IPS DF 6.9 (cell line): ENCODE data around the gene COG5.

ENCODE experiments used
- DNase-seq: peaks from one replicate; pipeline ENCODE4 v3.0.0-alpha.2; 2013; ENCODE audit warnings: low read depth, low spot score
- H3K27ac ChIP-seq: one replicate; pipeline ENCODE4 v1.5.1; 2013; ENCODE audit warnings: low read length, control low read depth
- H3K27me3 ChIP-seq: 2 replicates; pipeline ENCODE4 v1.6.1; 2013; ENCODE audit warnings: mild to moderate bottlenecking, low read length; ENCODE audit not compliant: control insufficient read depth, insufficient read depth
- H3K36me3 ChIP-seq: 2 replicates; pipeline ENCODE4 v1.6.1; 2013; ENCODE audit warnings: low read length; ENCODE audit not compliant: control insufficient read depth, insufficient read depth
- H3K4me1 ChIP-seq: 2 replicates; pipeline ENCODE4 v1.6.1; 2013; ENCODE audit warnings: low read length; ENCODE audit not compliant: control insufficient read depth, insufficient read depth
- H3K4me3 ChIP-seq: 2 replicates; pipeline ENCODE4 v1.5.1; 2013; ENCODE audit warnings: mild to moderate bottlenecking, low read length
- H3K9me3 ChIP-seq: 2 replicates; pipeline ENCODE4 v1.6.1; 2013; ENCODE audit warnings: low read length, inconsistent platforms; ENCODE audit not compliant: control insufficient read depth, insufficient read depth
- WGBS: extraction: QIAGEN DNeasy Blood & Tissue Kit; methylation state at CpG from one replicate; pipeline ENCODE4 v1.1.7; 2013; ENCODE audit warnings: mixed read lengths, missing lambda C conversion rate; ENCODE audit not compliant: insufficient read length, insufficient coverage; 5-methylcytosine and 5-hydroxymethylcytosine counted together

The COG5 gene

GRCh38 chr7:107212725-107213124, 351.0 kb downstream of the COG5 start:
- H3K36me3 ChIP-seq: no peaks in the 10 kb centered on the region
- WGBS: no CpG with 5 or more reads among the region's 2 CpGs

GRCh38 chr7:107210400-107210799, 353.3 kb downstream of the COG5 start:
- H3K36me3 ChIP-seq: peaks cover 2% of the 10 kb centered on the region; the same call in 1 of the 2 replicates
- no peak for DNase-seq
- no peak overlapping the region for H3K4me3 ChIP-seq
- H3K4me1 ChIP-seq: no peaks in the 10 kb centered on the region
- WGBS: no CpG with 5 or more reads among the region's 4 CpGs
- H3K27me3 ChIP-seq: no peaks in the 10 kb centered on the region
- H3K27ac ChIP-seq: no peak overlapping the region
- no peaks in the 10 kb centered on the region for H3K9me3 ChIP-seq

More at GRCh38 chr7:107212725-107213124, 351.0 kb downstream of the COG5 start:
- Histone ChIP-seq H3K9me3 (no peaks in the 10 kb centered on the region), H3K27ac (no peak overlapping the region), H3K4me3 (no peak overlapping the region), H3K4me1 (no peaks in the 10 kb centered on the region), H3K27me3 (no peaks in the 10 kb centered on the region)
- no peak for DNase-seq

GRCh38 chr7:107209565-107209964, 354.2 kb downstream of the COG5 start:
- H3K27ac ChIP-seq: no peak overlapping the region
- no peak overlapping the region for H3K4me3 ChIP-seq
- peaks cover 2% of the 10 kb centered on the region; the same call in 1 of the 2 replicates for H3K36me3 ChIP-seq
- no peak for DNase-seq
- H3K27me3 ChIP-seq: no peaks in the 10 kb centered on the region
- no peaks in the 10 kb centered on the region for H3K4me1 ChIP-seq
- H3K9me3 ChIP-seq: no peaks in the 10 kb centered on the region
- WGBS: no CpG with 5 or more reads among the region's 4 CpGs

GRCh38 chr7:107208563-107208962, 355.2 kb downstream of the COG5 start:
- WGBS: no CpG with 5 or more reads among the region's 5 CpGs
- H3K9me3 ChIP-seq: no peaks in the 10 kb centered on the region
- no peaks in the 10 kb centered on the region for H3K4me1 ChIP-seq
- DNase-seq: no peak
- H3K27ac ChIP-seq: no peak overlapping the region
- H3K27me3 ChIP-seq: no peaks in the 10 kb centered on the region
- peaks cover 2% of the 10 kb centered on the region; the same call in 1 of the 2 replicates for H3K36me3 ChIP-seq
- no peak overlapping the region for H3K4me3 ChIP-seq

GRCh38 chr7:107208024-107208521, 355.6 kb downstream of the COG5 start:
- Histone ChIP-seq H3K36me3 (peaks cover 2% of the 10 kb centered on the region; the same call in 1 of the 2 replicates), H3K4me1 (no peaks in the 10 kb centered on the region), H3K27me3 (no peaks in the 10 kb centered on the region), H3K27ac (no peak overlapping the region), H3K9me3 (no peaks in the 10 kb centered on the region), H3K4me3 (no peak overlapping the region)
- no peak for DNase-seq
- WGBS: no CpG with 5 or more reads among the region's 3 CpGs

GRCh38 chr7:107207459-107207858, 356.3 kb downstream of the COG5 start:
- H3K9me3 ChIP-seq: no peaks in the 10 kb centered on the region
- no peaks in the 10 kb centered on the region for H3K4me1 ChIP-seq
- no peak overlapping the region for H3K27ac ChIP-seq
- WGBS: no CpG with 5 or more reads among the region's 5 CpGs
- DNase-seq: no peak
- no peak overlapping the region for H3K4me3 ChIP-seq
- H3K36me3 ChIP-seq: peaks cover 2% of the 10 kb centered on the region; the same call in 1 of the 2 replicates
- no peaks in the 10 kb centered on the region for H3K27me3 ChIP-seq

GRCh38 chr7:107206706-107207105, 357.0 kb downstream of the COG5 start:
- DNase-seq: no peak
- WGBS: no CpG with 5 or more reads among the region's 3 CpGs
- Histone ChIP-seq H3K27me3 (no peaks in the 10 kb centered on the region), H3K9me3 (no peaks in the 10 kb centered on the region), H3K27ac (no peak overlapping the region), H3K4me1 (no peaks in the 10 kb centered on the region), H3K36me3 (peaks cover 5% of the 10 kb centered on the region; the same call in 1 of the 2 replicates), H3K4me3 (no peak overlapping the region)

GRCh38 chr7:107206136-107206535, 357.6 kb downstream of the COG5 start:
- H3K27ac ChIP-seq: no peak overlapping the region
- no CpG with 5 or more reads among the region's 6 CpGs for WGBS
- DNase-seq: no peak
- H3K4me1 ChIP-seq: no peaks in the 10 kb centered on the region
- no peak overlapping the region for H3K4me3 ChIP-seq
- no peaks in the 10 kb centered on the region for H3K9me3 ChIP-seq
- no peaks in the 10 kb centered on the region for H3K27me3 ChIP-seq
- peaks cover 5% of the 10 kb centered on the region; the same call in 1 of the 2 replicates for H3K36me3 ChIP-seq

- peaks cover 5% of the 10 kb centered on the region; the same call in 1 of the 2 replicates for H3K36me3 ChIP-seq
- no CpG with 5 or more reads among the region's 7 CpGs for WGBS
- H3K4me1 ChIP-seq: no peaks in the 10 kb centered on the region
- H3K27me3 ChIP-seq: no peaks in the 10 kb centered on the region
- no peaks in the 10 kb centered on the region for H3K9me3 ChIP-seq
- no peak for DNase-seq
- no peak overlapping the region for H3K27ac ChIP-seq
- no peak overlapping the region for H3K4me3 ChIP-seq
Observed at GRCh38 chr7:107203607-107204006, 360.1 kb downstream of the COG5 start.

GRCh38 chr7:107201795-107202450, 361.8 kb downstream of the COG5 start:
- Histone ChIP-seq H3K36me3 (peaks cover 2% of the 10 kb centered on the region; the same call in 1 of the 2 replicates), H3K27me3 (no peaks in the 10 kb centered on the region), H3K9me3 (no peaks in the 10 kb centered on the region), H3K27ac (no peak overlapping the region), H3K4me1 (no peaks in the 10 kb centered on the region), H3K4me3 (no peak overlapping the region)
- peak; percentile 18 for DNase-seq
- WGBS: no CpG with 5 or more reads among the region's 4 CpGs
